Measurements from ENCODE around the gene CRY1.
A peak's percentile ranks its signal among the peaks of the same experiment; 100 is the strongest.

Gene CRY1

DNA sequence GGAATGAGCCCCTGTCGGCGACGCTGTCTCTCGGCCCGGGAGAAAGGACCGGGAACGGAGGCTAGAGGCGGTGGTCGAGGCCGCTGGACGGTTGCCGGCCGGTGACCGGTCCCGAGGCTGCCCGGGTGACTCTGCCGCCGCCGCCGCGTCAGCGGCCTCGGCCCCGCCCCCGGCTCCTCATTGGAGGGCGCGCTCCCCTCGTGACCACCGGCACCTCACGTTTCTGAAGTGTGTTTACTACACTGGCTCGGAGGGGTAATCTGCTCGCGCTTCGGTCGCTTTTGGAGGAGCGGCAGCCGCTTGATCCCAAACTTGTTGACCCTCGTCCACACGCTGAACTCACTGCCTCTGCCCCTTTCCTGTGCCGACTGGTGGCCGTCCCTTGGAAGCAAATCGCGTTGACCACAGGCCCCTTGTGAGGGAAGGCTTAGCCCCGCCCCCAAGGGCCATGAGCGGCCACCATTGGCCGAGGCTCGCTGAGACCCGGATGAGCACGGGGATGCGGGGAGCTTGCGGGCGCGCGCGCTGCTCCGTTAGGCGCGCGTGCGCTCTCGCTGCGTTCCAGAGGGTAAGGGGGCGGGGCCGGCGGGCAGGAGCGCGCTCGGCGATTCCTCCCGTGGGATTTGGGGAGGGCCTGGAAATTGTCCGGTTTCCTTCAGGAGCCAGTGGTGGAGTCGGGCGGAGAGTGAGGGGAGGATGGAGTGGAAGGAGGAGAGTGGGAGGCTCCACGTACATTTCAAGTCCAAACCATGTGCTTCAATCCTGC, at the start of gene CRY1:
Gene CRY1, minus strand, starts transcription at position 133 of the 766 bp plus-strand sequence. CDS start 588 bp downstream, outside the sequence.
- no peaks in the 10 kb centered on the region for H3K36me3 ChIP-seq (ENCODE audit: control insufficient read depth, low read depth, low read length)
- H3K4me1 ChIP-seq (ENCODE audit: control insufficient read depth, low read depth, low read length), result peaks cover 14% of the 10 kb centered on the region
- peaks cover 5% of the 10 kb centered on the region for H3K9me3 ChIP-seq (ENCODE audit: control insufficient read depth, low read depth, low read length)
- peak within 1 kb of the TSS; percentile 74 for H3K4me3 ChIP-seq (ENCODE audit: low read length)
- peak within 1 kb of the TSS; percentile 85 for H3K9ac ChIP-seq (ENCODE audit: low read length)
- peak within 1 kb of the TSS; percentile 94 for H3K27ac ChIP-seq (ENCODE audit: low read length)
- H3K27me3 ChIP-seq (ENCODE audit: control insufficient read depth, insufficient read depth, low read length), result no peaks in the 10 kb centered on the region

DNA sequence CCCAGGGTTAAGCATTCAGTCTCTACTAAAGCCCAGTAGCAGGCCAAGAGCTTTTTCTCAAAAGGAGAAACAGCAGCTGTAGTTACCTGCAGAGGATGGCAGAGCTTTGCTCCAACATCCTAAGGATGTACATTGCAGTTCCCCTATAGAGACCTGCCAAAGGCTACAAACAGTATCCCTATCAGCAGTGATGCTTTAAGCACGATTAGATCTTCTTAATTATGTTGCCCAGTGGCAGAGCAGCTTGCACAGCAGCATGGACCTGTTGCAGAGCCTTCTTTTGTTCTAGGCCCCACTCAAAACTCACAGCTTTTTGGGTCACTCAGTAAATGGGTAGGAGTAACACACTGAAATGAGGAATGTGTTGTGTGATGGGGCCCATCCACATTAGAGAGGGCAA, 46.4 kb upstream of the CRY1 start:
- H3K27me3 ChIP-seq (ENCODE audit: control insufficient read depth, insufficient read depth, low read length), result no peaks in the 10 kb centered on the region
- no peak overlapping the region for H3K9ac ChIP-seq (ENCODE audit: low read length)
- no peak overlapping the region for H3K4me3 ChIP-seq (ENCODE audit: low read length)
- H3K36me3 ChIP-seq (ENCODE audit: control insufficient read depth, low read depth, low read length), result no peaks in the 10 kb centered on the region
- no peaks in the 10 kb centered on the region for H3K4me1 ChIP-seq (ENCODE audit: control insufficient read depth, low read depth, low read length)
- H3K27ac ChIP-seq (ENCODE audit: low read length), result no peak overlapping the region
- H3K9me3 ChIP-seq (ENCODE audit: control insufficient read depth, low read depth, low read length), result no peaks in the 10 kb centered on the region

DNA sequence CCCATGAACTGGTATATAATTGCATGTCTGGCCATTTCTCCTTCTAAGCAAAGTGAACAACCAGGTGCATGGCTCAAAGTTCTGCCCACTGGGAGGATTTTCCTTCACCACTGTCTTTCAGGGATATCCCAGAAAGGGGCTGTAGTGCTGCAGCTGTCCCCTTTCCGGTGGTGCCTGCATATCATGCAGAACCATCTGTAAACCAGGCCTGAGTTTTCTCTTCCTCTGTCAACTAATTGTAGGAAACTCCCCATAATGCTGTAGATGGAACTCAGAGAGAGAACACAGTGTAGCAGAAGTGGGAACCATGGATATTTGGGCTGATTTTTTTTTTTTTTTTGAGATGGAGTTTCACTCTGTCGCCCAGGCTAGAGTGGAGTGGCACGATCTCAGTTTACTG, 45.6 kb upstream of the CRY1 start:
- no peaks in the 10 kb centered on the region for H3K9me3 ChIP-seq (ENCODE audit: control insufficient read depth, low read depth, low read length)
- H3K27ac ChIP-seq (ENCODE audit: low read length), result no peak overlapping the region
- no peaks in the 10 kb centered on the region for H3K36me3 ChIP-seq (ENCODE audit: control insufficient read depth, low read depth, low read length)
- H3K4me1 ChIP-seq (ENCODE audit: control insufficient read depth, low read depth, low read length), result no peaks in the 10 kb centered on the region
- no peak overlapping the region for H3K4me3 ChIP-seq (ENCODE audit: low read length)
- no peak overlapping the region for H3K9ac ChIP-seq (ENCODE audit: low read length)
- no peaks in the 10 kb centered on the region for H3K27me3 ChIP-seq (ENCODE audit: control insufficient read depth, insufficient read depth, low read length)

DNA sequence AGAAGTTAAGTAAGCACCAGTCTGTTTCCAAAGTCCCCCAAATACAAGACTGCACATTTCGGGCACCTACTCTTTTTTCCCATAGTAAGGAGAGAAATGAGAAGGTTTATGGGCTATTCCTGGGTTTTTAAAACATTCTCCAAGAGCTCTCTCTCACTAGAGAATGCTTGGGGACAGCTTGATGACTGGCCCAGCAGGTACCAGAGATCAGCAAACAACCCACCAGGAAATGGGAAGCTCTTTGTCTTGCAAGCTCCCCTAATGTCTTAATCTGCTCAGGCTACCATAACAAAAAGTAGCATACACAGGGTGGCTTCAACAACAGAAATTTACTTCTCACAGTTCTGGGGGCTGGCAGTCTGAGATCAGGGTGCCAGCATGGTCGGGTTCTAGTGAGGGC, 41.8 kb upstream of the CRY1 start:
- Histone ChIP-seq H3K9ac (ENCODE audit: low read length) (no peak overlapping the region), H3K9me3 (ENCODE audit: control insufficient read depth, low read depth, low read length) (no peaks in the 10 kb centered on the region), H3K27me3 (ENCODE audit: control insufficient read depth, insufficient read depth, low read length) (peaks cover 6% of the 10 kb centered on the region), H3K4me1 (ENCODE audit: control insufficient read depth, low read depth, low read length) (peaks cover 4% of the 10 kb centered on the region), H3K4me3 (ENCODE audit: low read length) (no peak overlapping the region), H3K36me3 (ENCODE audit: control insufficient read depth, low read depth, low read length) (no peaks in the 10 kb centered on the region), H3K27ac (ENCODE audit: low read length) (no peak overlapping the region)

DNA sequence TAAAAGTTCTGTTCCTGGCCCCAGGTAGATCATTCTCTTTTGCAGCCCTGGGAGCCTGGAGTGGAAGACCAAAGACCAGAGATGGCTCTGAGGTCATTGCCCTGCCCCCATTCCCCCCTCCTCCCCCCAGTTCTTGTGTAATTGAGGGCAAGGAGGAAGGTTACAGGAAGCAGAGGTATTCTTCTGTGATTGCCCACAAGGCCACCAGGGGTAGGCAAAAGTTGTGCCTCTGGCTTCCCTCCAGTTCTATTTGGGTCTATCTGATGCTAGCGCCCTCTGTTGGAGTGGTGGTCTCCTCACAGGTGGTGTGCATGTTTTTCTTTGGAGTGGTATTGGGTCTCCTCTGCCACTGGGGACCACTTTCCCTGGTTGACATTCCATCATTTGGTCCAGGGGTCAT, 41.2 kb upstream of the CRY1 start:
- no peaks in the 10 kb centered on the region for H3K36me3 ChIP-seq (ENCODE audit: control insufficient read depth, low read depth, low read length)
- peaks cover 4% of the 10 kb centered on the region for H3K4me1 ChIP-seq (ENCODE audit: control insufficient read depth, low read depth, low read length)
- H3K9ac ChIP-seq (ENCODE audit: low read length), result no peak overlapping the region
- peaks cover 6% of the 10 kb centered on the region for H3K27me3 ChIP-seq (ENCODE audit: control insufficient read depth, insufficient read depth, low read length)
- H3K9me3 ChIP-seq (ENCODE audit: control insufficient read depth, low read depth, low read length), result no peaks in the 10 kb centered on the region
- H3K4me3 ChIP-seq (ENCODE audit: low read length), result no peak overlapping the region
- no peak overlapping the region for H3K27ac ChIP-seq (ENCODE audit: low read length)

DNA sequence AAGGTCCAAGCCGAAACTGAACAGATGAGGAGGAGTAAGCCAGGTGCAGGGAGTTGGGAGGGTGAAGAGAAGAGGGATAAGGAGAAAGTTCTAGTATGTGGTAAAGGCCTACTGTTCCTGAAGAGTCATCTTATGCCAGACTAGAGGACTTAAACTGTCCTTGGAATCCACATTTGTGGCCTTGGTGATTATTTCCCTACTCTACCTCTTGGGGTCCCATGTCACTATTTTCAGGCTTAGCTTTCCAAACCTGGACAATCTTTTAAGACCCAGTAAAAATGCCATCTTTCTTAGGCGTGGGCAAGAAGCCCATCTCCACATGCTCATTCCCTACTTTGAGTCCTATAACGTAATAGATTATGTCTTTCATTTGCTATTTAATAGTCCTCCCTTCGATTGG, 40.1 kb upstream of the CRY1 start:
- Histone ChIP-seq H3K4me3 (ENCODE audit: low read length) (no peak overlapping the region), H3K9me3 (ENCODE audit: control insufficient read depth, low read depth, low read length) (no peaks in the 10 kb centered on the region), H3K27me3 (ENCODE audit: control insufficient read depth, insufficient read depth, low read length) (peaks cover 6% of the 10 kb centered on the region), H3K9ac (ENCODE audit: low read length) (no peak overlapping the region), H3K27ac (ENCODE audit: low read length) (no peak overlapping the region), H3K36me3 (ENCODE audit: control insufficient read depth, low read depth, low read length) (no peaks in the 10 kb centered on the region), H3K4me1 (ENCODE audit: control insufficient read depth, low read depth, low read length) (peaks cover 4% of the 10 kb centered on the region)

DNA sequence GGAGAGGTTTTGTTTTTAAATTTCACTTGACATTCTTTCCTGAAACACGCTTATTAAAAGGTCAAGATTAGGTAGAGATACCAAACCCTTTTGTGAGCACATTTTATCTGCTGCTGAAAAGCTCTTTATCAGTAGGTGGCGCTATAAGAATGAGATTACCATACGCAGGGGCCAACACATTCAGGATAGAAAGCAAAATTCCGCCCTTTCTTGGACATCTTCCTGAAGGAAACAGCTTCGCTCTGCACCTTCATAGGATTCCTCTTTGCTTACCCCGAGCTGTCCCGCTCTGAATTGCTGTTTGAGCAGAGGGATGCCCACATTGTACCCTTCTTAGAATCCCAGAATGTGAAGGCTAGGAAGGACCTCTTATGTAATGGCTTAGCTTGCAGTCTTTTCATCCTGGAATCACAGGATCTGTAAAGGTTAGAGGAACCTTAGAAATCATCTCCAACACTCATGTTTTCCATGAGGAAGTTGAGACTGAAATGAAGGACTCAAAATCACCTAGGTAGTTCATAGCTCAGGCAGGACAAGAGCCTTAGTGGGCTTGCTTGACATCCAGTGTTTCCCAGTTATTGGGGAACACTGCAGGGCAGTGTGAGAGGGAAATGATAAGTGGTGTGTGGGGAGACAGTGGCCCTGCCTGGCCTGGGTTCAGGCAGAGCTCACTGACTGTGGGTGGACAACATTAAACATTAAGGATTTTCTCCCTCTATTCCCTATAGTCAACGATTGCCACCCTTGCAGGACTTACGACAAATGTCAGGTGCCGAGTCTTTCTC, 38.7 kb upstream of the CRY1 start:
- Histone ChIP-seq H3K9me3 (ENCODE audit: control insufficient read depth, low read depth, low read length) (no peaks in the 10 kb centered on the region), H3K4me1 (ENCODE audit: control insufficient read depth, low read depth, low read length) (peaks cover 8% of the 10 kb centered on the region), H3K4me3 (ENCODE audit: low read length) (no peak overlapping the region), H3K36me3 (ENCODE audit: control insufficient read depth, low read depth, low read length) (no peaks in the 10 kb centered on the region), H3K9ac (ENCODE audit: low read length) (no peak overlapping the region), H3K27me3 (ENCODE audit: control insufficient read depth, insufficient read depth, low read length) (peaks cover 6% of the 10 kb centered on the region), H3K27ac (ENCODE audit: low read length) (no peak overlapping the region)

DNA sequence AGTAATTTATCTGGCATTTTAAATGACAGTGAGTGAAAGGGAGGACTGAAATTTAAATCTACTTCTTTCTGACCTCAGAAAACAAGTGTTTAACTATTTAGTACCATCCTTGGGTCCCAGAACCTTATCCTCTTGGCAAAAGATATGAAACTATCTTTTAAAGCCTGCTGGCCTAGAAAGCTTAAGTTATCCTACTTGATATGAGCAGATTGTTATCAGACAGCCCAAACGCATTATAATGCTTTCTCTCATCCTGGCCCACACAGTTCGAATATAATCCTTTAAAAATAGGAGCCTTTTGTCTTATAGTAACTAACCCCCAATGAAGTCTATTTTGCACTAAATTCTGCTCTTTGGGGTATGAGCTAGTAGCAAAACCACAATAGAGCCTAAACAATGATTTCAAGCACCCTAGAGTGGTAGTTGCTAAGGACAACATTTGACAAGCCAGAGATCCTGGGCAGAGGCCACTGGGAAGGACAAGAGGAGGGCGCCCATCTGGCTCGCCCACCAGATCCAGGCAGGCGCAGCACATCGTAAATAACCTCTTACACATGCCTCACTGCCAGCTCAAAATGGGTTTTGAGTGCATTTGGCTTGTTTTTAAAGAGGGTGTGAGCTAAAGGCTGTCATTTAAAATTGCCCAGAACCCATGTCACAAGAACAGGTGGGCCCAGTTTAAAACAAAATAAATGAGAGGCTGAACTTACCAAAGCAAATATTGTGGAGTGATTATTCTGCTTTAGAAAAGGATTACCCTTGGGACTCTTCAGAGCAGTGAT, 37.7 kb upstream of the CRY1 start:
- H3K9me3 ChIP-seq (ENCODE audit: control insufficient read depth, low read depth, low read length), result no peaks in the 10 kb centered on the region
- H3K27me3 ChIP-seq (ENCODE audit: control insufficient read depth, insufficient read depth, low read length), result peaks cover 6% of the 10 kb centered on the region
- no peaks in the 10 kb centered on the region for H3K36me3 ChIP-seq (ENCODE audit: control insufficient read depth, low read depth, low read length)
- H3K4me1 ChIP-seq (ENCODE audit: control insufficient read depth, low read depth, low read length), result peaks cover 11% of the 10 kb centered on the region
- no peak overlapping the region for H3K27ac ChIP-seq (ENCODE audit: low read length)
- no peak overlapping the region for H3K4me3 ChIP-seq (ENCODE audit: low read length)
- no peak overlapping the region for H3K9ac ChIP-seq (ENCODE audit: low read length)

DNA sequence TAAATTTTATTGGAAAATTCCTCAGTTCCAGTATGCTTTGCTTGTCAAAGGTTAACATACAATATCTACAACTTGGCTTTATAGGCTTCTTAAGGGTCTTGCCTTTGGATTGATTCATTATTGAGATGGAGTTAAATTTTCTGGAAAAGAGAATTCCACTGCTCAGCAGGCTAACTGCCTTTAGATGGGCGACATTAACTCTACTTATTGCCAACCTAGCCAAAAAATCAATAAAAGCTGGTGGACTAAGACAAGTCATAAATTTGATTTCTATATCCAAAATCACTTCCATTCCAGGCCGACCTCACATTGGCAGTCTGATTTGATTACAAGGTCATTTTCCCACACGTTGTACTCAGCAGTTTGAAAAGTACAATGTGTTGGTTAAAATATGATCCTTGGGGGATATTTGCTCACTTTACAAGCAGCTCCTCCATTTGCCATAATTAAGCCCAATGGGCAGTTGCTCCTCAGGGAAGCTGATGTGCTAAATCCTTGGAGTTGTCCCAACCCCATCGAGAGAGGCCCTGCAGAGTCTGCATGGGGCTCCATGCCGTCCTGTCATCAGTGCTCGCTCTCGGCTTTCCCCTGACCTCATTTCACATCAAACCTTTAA, 36.1 kb upstream of the CRY1 start:
- Histone ChIP-seq H3K27me3 (ENCODE audit: control insufficient read depth, insufficient read depth, low read length) (peaks cover 6% of the 10 kb centered on the region), H3K4me1 (ENCODE audit: control insufficient read depth, low read depth, low read length) (peaks cover 11% of the 10 kb centered on the region), H3K4me3 (ENCODE audit: low read length) (no peak overlapping the region), H3K36me3 (ENCODE audit: control insufficient read depth, low read depth, low read length) (no peaks in the 10 kb centered on the region), H3K9ac (ENCODE audit: low read length) (no peak overlapping the region), H3K27ac (ENCODE audit: low read length) (no peak overlapping the region), H3K9me3 (ENCODE audit: control insufficient read depth, low read depth, low read length) (no peaks in the 10 kb centered on the region)

DNA sequence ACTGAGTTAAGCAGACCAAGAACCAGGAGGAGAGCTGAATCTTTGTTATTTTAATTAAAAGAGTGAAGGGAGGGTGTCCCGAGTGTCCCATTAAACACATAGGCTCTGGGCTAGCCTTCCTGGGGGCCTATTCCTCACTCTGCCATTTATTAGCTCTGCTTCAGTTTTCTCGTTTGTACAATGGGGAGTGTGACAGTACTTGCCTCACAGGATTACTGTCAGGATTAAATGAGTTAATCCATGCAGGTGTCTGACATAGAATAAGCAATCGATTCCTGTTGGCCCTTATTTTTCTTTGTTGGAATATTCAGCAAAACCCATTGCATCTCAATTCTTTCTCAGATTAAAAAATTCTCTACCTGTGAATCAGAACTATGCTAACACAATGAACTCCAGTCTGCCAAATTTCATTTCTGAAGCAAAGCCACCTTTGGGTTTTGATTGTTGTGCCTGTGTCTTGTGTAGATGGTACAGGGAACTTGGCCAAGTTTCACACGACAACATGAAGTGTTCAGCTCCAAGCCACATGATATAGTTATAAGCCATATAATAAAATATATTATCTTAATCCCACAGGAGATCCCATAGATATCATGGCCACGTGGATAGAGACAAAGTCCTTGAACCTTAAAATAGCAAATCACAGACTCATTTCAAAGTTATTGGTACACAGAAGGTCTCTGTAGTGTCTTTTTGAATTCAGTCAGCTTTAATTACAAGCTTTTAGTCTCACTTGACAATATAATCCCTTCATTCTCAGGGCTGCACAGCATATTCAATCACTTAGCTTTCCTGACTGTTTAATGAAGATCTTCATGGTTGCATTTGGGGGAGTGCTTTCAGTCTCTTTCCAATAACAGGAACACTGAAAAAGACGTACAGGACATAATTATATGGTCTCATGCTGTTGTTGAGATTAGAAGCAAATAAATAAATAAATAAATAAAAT, 34.4 kb upstream of the CRY1 start:
- Histone ChIP-seq H3K4me1 (ENCODE audit: control insufficient read depth, low read depth, low read length) (peaks cover 15% of the 10 kb centered on the region), H3K4me3 (ENCODE audit: low read length) (no peak overlapping the region), H3K27me3 (ENCODE audit: control insufficient read depth, insufficient read depth, low read length) (peaks cover 6% of the 10 kb centered on the region), H3K27ac (ENCODE audit: low read length) (no peak overlapping the region), H3K36me3 (ENCODE audit: control insufficient read depth, low read depth, low read length) (no peaks in the 10 kb centered on the region), H3K9ac (ENCODE audit: low read length) (no peak overlapping the region), H3K9me3 (ENCODE audit: control insufficient read depth, low read depth, low read length) (no peaks in the 10 kb centered on the region)

All from iPS-18a (cell line).